Diencephalon (tissue), 1 donor: Measurements from ENCODE around the gene RPS6KL1. TPM values are rescaled to one million over a fixed set of nuclear protein-coding genes. Genes with fewer than 3 reads are reported as not detected.

Source experiments
- total RNA-seq: library from RNA; depleted of rRNA; stranded (reverse); fragments of >200 nt; gene quantifications from one replicate; pipeline ENCODE4 v1.2.3, GENCODE V29; 2014

RPS6KL1 gene
- 39.9 TPM for total RNA-seq

GRCh38 chr14:74922752-74923401 is at the start of gene RPS6KL1:
RPS6KL1 (minus strand) TSS chr14:74923260; CDS start chr14:74921541, 1,719 bp downstream.

DNA sequence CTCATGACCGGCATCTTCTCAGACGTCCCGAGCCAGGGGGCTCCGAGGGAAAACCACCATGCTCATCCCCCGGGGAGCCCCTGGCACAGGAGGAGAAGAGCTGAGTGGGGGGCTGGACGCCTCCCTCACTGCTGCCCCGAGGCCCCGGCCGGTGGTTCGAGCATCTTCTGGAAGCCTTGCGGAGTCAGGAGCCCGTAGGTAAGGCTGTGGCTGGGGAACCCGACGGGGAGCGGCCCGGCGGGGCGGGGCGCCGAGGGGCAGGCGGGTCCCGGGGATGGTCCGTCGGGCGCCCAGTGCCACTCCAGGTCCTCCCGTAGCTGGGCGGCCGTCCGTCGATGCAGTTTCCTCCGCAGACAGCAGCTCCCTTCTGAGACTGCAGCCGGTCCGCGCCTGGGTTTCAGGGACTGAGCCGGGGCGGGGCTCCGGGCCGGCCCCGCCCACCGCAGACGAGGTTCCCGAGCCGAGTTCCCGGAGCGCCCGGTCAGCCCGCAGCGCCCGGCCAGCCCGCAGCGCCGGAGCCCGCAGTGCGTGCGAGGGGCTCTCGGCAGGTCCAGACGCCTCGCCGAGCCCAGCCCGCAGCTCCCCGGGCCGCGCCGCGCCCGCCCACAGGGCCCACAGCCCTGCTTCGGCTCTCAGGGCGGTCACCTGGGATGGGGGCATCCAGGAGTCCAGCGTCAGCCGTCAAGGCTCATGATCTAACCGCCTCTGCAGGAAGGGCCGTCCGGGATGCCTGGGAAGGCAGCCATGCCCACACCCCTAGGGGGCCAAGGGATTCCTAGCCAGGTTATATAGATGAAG is 32.4 kb upstream of the RPS6KL1 start, which contains the start of gene PGF:
PGF (minus strand) TSS at position 369 of the 798 bp plus-strand sequence; CDS start at position 14, 355 bp downstream.

DNA sequence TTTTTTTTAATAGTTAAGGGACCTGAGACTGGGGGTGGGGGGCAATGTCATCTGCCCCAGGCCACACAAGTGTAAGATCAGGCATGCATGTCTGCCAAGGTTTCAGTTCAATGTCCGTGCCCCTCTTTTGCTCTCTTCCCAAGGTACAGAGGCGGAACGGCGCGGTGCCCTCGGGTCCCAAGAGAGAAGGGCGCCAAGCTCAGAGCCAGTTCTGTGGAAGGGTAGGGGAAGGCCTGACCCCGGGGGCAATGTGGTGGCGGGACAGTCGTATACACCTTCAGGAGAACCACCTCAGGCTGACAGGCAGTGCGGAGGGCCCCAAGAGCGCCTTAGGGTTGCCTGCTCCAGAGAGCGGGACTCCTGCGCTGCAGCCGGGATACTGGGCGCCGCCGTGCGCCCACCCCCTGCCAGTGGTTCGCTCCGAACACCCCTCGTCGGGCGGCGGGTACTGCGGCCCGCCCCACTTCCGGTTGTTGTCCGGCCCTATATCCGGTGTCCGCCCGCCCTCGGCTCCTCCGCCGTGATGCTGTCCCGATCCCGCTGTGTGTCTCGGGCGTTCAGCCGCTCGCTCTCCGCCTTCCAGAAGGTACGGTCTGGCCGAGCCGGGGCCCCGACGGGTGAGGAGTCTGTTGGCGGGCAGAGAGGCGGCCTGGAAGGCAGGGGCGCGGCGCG is 41.5 kb downstream of the RPS6KL1 start, which contains the start of gene DLST:
DLST (plus strand) TSS at position 486 of the 672 bp plus-strand sequence; CDS start at position 524, 38 bp downstream.

GRCh38 chr14:74875941-74876913 is 46.8 kb downstream of the RPS6KL1 start, which contains the start of gene PROX2:
PROX2 (minus strand) TSS chr14:74876145; CDS start chr14:74863834, 12,311 bp downstream.

Other genes starting within 250 kb of the RPS6KL1 start
- gene AREL1, start 210.2 kb downstream of the RPS6KL1 start, total RNA-seq = 64.4 TPM
- gene FCF1, start 210.1 kb downstream of the RPS6KL1 start, total RNA-seq = 20.1 TPM
- gene YLPM1, start 159.9 kb downstream of the RPS6KL1 start, total RNA-seq = 89.7 TPM
- gene PROX2, start 47.1 kb downstream of the RPS6KL1 start, total RNA-seq = not detected
- gene DLST, start 41.3 kb downstream of the RPS6KL1 start, total RNA-seq = 40.4 TPM
- 2.8 TPM for gene PGF, start 32.3 kb upstream of the RPS6KL1 start, total RNA-seq
- gene EIF2B2, start 79.7 kb upstream of the RPS6KL1 start, total RNA-seq = 24.0 TPM
- gene MLH3, start 128.2 kb upstream of the RPS6KL1 start, total RNA-seq = 65.0 TPM
- 49.4 TPM for gene ACYP1, start 140.8 kb upstream of the RPS6KL1 start, total RNA-seq
- gene ZC2HC1C, start 146.4 kb upstream of the RPS6KL1 start, total RNA-seq = 6.7 TPM
- gene NEK9, start 203.8 kb upstream of the RPS6KL1 start, total RNA-seq = 46.1 TPM